ENCODE results near the gene MPHOSPH9. TPM values are rescaled to one million over a fixed set of nuclear protein-coding genes. Genes with fewer than 3 reads are reported as not detected.
"Not testable (repeated sequence)": the region's sequence is repeated elsewhere in the genome, so short reads cannot be mapped to it uniquely, and the experiment has no call there.

MPHOSPH9 gene
- total RNA-seq, 1 donor from 2014 or later: 13.0 TPM

DNA sequence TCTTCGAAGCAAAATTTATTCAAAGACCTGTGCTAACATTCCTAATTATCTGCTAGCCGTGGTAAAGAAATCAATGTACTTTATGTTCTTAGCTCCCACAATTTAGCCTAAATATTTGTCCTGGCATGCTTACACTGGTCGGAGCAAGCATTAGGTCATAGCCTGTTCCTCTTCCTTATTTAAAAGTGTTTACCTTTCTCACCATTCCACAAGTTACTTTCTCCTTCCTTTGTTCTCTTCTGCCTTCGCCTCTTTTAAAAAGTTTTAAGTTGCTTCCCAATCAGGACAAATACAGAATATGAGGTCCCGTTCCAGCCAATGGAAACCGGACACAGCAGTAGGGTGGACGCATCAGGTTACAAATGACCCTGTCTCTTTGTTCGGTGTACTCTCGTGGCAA lies 27.1 kb upstream of the MPHOSPH9 start:
- ATAC-seq: no peak

DNA sequence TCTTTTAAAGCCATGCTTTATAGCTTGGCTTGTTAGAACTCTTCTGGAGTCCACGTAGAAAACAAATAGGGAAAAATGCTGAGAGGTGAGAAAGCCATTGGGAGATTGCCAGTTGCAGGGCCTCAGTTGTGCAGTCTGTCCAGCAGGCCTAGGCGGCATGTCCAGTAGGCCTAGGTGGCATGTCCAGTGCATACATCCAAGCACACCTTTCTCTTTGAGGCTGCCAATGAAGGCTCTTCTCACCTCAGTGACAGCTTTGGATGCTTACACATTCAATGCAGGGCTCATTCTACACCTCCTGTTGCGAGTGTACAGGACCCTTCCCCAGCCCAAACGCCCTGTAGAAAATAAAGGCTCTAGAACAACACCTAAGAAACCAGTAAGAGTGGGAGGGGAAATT lies 25.7 kb upstream of the MPHOSPH9 start:
- ATAC-seq: no peak

DNA sequence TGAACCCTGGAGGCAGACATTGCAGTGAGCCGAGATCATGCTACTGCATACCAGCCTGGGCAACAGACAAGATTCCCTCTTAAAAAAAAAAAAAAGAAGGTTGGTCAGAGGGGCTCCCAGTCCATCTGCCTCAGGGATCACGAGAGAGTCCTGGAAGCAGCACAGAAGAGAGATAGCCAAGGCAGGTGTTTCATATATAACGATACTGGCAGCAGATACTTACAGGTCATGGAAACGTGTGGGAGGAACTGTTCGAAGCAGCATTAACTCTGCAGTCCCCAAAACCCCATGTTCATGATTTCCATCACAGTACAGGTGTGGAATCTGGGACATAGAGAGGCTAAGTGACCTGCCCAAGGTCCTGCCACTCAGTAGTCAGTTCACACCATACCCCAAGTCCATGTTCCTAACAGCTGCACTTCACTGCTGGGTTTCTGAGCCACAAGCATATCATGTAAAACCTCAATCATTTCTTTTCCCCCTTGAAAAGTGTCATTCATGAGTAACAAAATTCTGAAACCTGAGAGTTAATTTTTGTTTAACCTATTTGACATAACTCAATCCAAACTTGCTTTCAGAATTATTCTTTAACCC lies 22.0 kb upstream of the MPHOSPH9 start:
- ATAC-seq: no peak

DNA sequence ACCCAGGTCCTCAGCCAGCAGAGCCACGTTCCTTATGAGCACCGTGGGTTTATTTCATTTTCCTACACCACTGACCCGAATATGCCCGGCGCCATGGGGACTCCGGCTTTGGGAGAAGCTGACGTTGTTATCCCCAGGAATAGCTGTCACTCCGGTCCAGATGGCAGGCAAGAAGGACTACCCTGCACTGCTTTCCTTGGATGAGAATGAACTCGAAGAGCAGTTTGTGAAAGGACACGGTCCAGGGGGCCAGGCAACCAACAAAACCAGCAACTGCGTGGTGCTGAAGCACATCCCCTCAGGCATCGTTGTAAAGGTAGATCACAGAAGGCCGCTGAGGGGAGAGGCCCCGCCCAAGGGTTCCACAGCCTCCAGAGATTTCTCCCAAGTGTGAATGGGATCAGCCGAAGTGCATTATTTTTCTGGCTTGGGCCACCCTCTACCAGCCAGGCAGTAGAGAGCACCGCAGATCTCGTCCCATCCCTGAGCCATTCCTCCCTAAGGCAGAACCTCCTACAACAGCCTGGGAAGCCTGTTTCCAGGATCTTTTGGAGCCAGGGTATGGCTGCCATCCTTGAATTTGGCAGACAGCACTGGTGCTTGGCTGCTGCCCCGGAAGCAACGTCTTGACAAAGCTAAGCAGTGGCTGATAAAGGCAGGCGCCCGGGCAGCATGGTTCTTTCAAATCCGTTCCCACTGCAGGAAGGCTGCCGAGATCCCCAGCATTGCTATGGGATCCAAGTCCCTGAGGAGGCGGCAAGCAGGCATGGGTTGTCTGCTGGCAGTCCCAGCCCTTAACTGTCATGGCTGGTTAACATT lies 20.9 kb upstream of the MPHOSPH9 start:
- peak; percentile 36 for ATAC-seq

DNA sequence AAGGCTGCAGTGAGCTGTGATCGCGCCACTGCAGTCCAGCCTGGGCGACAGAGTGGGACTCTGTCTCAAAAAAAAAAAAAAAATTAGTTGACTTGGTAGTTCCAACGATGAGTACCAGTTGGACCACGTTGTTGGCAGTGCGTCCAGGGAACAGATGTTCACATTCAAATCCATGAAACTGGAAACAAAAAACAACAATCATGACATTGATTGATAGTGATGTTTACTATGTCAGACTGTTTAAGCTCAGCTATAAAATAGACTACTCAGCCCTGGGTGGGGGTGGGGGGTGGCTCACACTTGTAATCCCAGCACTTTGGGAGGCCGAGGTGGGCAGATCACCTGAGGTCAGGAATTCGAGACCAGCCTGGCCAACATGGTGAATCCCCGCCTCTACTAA lies 19.4 kb upstream of the MPHOSPH9 start:
- not testable (repeated sequence) for ATAC-seq

DNA sequence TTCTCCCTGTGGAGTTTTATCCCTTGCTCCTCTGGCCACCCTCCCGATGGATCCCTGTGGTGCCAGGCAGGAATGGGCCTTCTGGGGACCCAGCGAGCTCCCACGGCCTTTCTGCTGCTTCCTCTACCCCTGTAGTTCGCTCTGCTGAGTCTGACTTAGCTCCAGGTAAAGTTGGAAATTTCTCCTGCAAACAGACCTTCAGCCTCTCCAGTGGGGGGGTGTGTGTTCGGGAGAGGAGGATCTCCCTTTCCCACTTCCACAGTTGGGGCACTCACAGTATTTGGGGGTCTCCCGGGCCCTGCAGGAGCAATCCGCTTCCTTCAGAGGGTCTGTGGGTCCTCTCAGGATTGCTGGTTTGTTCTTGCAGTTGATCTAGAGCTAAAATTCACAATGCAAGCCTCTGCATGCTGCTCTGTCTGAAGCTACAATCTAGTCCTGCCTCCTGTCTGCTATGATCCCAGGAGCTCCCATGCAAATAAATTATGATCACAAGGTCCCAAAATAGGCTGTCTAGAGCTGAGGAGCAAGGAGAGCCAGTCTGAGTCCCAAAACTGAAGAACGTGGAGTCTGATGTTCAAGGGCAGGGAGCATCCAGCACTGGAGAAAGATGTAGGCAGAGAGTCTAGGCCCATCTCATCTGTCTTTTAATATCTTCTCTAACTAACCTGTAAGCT lies 18.6 kb upstream of the MPHOSPH9 start:
- ATAC-seq: peak; percentile 12

DNA sequence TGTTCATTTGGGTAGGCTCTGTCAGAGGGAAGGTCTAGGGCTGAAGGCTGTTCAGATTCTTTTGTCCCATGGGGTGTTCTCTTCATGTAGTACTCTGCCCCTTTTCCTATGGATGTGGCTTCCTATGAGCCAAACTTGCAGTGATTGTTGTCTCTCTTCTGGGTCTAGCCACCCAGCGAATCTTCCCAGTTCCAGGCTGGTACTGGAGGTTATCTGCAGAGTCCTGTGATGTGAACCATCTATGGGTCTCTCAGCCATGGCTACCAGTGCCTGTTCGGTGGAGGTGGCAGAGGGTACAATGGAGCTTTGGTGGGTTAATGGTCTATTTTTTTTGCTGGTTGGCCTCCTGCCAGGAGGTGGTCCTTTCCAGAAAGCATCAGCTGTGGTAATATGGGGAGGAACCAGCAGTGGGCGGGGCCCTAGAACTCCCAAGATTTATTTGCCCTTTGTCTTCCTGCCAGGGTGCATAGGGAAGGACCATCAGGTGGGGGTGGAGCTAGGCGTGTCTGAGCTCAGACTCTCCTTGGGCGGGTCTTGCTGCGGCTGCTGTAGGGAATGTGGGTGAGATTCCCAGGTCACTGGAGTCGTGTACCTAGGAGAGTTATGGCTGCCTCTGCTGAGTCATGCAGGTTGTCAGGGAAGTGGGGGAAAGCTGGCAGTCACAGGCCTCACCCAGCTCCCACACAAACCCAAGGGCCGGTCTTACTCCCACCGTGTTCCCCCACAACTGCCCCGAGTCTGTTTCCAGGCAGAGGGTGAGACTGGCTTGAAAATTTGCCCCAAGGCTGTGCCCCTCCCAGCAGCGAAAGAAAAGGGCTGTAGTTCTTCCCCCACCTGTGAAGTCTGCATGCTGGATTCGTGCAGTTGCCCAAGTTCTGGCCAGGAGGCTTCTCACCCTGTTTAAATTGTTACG lies 17.8 kb upstream of the MPHOSPH9 start:
- ATAC-seq: peak; percentile 80

DNA sequence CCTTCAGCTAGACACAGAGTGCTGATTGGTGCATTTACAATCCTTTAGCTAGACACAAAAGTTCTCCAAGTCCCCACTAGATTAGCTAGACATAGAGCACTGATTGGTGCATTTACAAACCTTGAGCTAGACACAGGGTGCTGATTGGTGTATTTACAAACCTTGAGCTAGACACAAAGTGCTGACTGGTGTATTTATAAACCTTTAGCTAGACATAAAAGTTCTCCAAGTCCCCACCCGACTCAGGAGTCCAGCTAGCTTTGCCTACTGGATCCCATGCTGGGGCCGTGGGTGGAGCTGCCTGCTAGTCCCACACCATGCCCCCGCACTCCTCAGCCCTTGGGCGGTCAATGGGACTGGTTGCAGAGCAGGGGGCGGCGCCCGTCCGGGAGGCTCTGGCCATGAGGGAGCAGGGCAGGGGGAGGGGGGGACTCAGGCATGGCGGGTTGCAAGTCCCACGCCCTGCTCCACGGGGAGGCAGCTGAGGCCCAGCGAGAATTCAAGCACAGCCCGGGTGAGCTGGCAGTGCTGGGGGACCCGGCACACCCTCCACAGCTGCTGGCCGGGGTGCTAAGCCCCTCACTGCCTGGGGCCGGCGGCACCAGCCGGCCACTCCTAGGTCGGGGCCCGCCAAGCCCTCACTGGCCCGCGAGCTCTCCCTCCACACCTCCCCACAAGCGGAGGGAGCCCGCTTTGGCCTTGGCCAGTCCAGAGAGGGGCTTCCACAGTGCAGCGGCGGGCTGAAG lies 16.2 kb upstream of the MPHOSPH9 start:
- ATAC-seq: peak; percentile 27

DNA sequence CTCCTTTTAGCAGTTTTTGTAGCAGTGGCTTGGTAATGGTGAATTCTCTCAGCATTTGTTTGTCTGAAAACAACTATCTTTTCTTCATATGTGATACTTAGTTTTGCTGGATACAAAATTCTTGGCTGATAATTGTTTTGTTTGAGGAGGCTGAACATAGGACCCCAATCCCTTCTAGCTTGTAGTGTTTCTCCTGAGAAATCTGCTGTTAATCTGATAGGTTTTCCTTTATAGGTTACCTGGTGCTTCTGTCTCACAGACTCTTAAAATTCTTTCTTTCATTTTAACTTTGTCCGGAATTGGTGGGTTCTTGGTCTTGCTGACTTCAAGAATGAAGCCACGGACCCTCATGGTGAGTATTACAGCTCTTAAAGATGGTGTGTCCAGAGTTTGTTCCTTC lies 15.2 kb upstream of the MPHOSPH9 start:
- ATAC-seq: not testable (repeated sequence)

DNA sequence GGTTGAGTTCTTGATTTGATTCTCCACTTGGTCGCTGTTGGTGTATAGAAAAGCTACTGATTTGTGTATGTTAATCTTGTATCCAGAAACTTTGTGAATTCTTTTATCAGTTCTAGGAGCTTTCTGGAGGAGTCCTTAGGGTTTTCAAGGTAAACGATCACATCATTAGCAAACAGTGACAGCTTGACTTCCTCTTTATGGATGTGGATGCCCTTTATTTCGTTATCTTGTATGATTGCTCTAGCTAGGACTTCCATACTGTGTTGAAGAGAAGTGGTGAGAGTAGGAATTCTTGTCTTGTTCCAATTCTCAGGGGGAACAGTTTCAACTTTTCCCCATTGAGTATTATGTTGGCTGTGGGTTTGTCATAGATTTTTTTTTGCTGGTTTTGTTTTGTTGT lies 12.7 kb upstream of the MPHOSPH9 start:
- no peak for ATAC-seq

DNA sequence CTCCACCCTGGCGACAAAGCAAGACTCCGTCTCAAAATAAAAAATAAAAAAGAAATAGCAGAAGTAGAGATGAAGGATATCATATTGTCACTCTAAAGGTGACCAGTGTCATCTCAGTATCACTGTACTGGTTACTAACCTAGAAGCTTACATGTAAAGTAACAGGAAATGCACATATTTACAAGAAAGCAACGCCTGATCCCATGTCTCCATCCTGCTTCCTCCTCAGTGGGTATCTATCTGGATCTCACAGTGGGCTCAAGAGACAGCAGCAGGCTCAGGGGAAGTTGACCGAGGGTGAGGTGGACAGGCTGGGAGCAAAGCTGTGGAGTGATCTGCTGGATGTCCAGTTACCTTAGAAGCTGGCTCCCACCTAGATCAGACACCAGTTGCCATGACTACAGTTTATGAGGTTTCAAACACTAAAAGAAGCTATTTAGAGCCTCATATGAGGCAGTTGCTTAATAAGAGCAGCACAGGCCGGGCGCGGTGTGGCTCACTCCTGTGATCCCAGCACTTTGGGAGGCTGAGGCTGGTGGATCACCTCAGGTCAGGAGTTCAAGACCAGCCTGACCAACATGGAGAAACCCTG lies 10.8 kb upstream of the MPHOSPH9 start:
- no peak for ATAC-seq

DNA sequence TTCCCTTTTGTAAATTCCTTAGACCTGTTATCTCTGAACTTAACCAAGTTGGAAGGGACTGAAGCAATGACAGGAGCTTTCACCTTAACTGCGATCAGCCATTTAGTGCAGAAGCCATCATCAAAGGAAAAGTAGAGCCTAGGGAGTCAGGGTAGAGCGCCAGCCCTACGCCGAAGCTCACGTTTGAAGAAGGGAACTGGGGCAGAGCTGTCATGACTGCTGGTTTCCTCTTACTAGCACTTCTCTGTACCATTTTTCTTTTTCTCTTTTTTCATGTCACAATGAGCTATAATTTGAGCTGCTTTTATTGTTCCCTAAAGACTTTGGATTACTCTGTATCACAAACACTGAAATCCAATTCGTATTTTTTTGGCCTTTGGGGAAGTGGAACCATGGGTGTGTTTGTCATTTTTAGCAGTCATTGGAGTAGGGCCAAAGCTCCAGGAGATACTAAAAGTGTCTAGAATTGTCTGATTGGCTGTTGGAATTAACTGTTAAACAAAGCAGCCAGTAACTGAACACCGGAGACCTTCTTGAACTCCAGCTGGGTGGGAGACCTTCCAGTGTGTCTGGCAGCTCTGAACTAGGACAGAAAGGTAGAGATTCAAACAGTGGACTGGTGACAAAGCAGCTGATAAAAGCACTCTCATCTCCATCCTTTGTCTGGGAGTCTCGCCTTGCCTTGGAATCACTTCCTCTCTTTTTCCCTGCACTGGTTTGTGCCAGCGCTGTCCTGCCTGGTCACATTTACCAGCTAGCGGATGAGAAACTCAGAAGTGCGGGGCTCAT lies 9.4 kb upstream of the MPHOSPH9 start:
- ATAC-seq: no peak

DNA sequence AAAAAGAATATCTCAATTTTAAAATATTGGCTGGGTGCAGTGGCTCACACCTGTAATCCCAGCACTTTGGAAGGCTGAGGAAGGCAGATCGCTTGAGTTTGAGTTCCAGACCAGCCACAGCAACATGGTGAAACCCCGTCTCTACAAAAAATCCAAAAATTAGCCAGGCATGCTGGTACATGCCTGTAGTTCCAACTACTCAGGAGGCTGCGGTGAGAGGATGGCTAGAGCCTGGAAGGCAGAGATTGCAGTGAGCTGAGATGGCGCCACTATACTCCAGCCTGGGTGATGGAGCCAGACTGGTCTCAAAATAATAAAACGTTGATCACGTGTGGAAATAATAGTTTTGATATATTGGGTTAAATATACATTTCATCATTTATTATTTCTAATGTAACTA lies 6.0 kb upstream of the MPHOSPH9 start:
- no peak for ATAC-seq

DNA sequence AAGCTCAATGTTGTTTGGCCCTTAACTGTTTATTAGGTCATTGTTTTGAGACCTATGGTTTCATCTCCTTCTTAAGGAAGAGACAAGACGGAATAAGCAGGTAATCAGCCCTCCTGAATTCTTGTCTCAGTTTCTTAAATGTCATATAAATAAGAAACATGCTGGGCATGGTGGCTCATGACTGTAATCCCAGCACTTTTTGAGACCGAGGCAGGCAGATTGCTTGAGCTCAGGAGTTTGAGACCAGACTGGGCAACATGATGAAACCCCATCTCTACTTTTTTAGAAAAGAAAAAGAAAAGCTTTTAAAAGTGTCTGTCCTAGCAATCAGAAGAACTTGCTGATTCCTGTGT lies 5.4 kb upstream of the MPHOSPH9 start:
- ATAC-seq: no peak

DNA sequence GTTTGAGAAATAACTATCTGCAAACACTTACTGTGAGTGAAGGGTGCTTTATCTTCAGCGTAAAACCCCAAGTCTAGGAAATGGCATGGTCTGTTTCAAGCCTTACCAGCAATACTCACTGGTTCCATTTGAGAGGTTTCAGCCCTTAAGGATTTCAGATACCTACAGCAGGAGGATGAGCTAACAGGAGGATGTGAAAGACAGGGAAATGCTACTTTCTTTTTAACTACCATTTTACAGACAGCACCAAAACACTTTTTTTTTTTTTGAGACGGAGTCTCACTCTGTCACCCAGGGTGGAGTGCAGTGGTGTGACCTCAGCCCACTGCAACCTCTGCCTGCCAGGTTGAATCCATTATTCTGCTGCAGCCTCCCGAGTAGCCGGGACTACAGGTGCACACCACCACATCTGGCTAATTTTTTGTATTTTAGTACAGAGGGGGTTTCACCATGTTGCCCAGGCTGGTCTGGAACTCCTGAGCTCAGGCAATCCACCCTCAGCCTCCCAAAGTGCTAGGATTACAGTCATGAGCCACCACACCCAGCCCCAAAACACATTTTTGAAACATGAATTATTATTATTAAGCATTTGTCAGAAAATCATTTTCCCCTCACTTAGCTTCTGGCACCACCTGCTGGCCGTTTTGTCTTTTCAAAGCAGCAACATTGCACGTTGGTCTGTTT lies 4.8 kb upstream of the MPHOSPH9 start:
- peak; percentile 16 for ATAC-seq

DNA sequence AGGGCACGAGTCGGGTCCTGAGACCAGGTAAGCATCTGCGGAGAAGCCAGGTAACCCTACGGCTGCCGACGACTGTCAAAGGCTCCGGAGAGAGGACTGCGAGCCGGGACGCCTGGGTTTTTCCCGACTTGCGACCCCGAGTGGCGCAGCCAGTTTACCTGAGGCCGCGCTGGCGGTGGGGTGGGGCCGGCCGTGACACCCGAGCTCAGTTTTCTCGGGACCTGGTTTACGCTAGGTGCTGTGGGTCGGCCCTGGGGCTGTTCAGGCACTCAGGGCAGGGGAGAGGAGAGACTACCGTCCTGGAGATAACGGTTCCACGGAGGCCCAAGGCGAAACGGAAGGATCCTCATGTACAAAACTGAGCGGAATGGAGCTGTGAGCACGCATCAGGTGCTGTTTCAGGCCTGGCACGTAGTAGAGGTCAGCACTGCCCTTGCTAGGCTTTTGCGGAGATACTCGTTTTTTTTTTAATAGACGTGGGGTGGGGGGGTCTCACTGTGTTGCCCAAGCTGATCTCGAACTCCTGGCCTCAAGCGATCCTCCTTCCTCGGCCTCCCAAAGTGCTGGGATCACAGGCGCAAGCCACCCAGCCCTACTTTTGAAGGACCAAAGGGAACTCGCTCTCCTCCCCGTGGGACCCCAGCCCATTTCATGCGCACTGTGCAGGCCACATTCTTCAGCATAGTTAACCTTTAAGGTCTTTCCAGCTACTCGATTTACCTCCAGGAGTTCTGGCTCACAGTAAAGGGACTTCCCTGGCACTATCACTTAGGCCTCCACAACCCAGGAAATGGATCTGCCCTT lies 766 bp upstream of the MPHOSPH9 start:
- peak; percentile 28 for ATAC-seq

DNA sequence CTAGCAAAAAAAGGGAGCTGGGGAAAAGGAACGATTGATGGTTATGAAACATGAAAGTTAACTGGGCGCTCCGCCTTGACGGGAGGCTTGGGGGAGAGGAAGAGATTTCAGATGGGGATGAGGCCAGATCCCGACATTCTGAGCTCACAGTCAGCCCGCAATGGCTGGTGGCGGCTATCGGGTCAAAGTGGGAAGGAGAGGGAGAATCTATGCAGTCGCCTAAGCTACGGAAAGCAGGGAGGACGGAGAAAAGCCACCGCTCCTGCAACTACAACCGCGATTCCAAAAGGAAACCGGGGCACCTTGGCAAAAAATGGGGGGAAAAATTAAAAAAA lies 502 bp downstream of the MPHOSPH9 start:
- ATAC-seq: no peak

DNA sequence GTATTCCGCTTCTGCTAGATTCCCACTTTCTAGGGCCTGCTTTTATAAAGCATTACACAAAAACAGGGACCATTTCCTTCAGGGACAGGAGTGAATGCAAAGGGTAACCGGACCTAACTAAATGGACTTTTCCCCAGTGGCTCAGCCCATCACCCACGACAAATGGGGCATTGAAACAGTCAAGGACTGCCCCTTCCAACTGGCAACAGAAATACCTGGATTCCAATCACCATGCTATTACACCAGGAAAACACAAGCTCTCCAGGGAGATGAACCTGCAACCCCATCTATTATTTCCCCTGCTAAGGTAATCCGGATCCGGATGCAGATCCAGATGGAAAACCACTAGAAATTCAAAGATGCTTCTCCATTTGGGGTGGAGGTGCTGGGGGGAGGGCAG lies 1.0 kb downstream of the MPHOSPH9 start:
- ATAC-seq: no peak

DNA sequence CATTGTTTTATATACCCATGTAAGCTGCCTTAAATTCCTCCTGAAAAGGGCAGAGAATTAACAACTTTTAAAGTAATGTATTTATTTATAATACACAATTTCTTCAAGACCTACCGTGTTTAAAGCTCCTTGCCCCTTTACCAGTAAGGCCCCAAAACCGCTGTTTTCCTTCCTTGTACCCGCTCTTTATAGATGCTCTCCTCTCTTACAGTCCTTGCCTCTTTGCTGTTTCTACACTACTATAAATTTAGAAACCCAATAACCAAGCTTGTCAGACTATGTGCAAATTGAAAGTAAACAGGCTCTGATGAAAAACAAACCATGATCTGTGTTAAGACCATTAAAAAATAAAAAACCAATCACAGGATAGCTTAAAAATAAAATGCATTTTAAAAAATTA lies 3.9 kb downstream of the MPHOSPH9 start:
- ATAC-seq: no peak
